Neural cell (in vitro differentiated cells): ENCODE data around the gene STAC2. TPM values are rescaled to one million over a fixed set of nuclear protein-coding genes. Genes with fewer than 3 reads are reported as not detected.

Experiments
- H2AFZ ChIP-seq: fragments of 200-600, 300-800 bp; sonication (generic), shearing (Covaris generic); 2 replicates; pipeline ENCODE4 v1.6.0; 2014; ENCODE audit warnings: low read depth, mild to moderate bottlenecking, antibody characterized with exemption, low read length, moderate library complexity
- H3F3A ChIP-seq: fragments of 200-600 bp; shearing (Covaris generic); 2 replicates; pipeline ENCODE4 v1.6.1; 2016; ENCODE audit warnings: mild to moderate bottlenecking, moderate library complexity, mixed read lengths, antibody characterized with exemption, low read length; ENCODE audit not compliant: insufficient read depth, poor library complexity, severe bottlenecking
- H3K27ac ChIP-seq: fragments of 200-600, 300-800 bp; sonication (generic), shearing (Covaris generic); 2 replicates; pipeline ENCODE4 v1.5.1; 2014; ENCODE audit warnings: mild to moderate bottlenecking, low read length, moderate library complexity
- H3K27me3 ChIP-seq: fragments of 300-800, 200-600 bp; sonication (generic), shearing (Covaris generic); 2 replicates; pipeline ENCODE4 v1.6.0; 2014; ENCODE audit warnings: mild to moderate bottlenecking, low read depth, low read length, moderate library complexity; ENCODE audit not compliant: insufficient read depth
- H3K36me3 ChIP-seq: fragments of 300-800, 200-600 bp; sonication (generic), shearing (Covaris generic); 2 replicates; pipeline ENCODE4 v1.5.1; 2014; ENCODE audit warnings: mild to moderate bottlenecking, antibody characterized with exemption, low read length, moderate library complexity; ENCODE audit not compliant: insufficient read depth
- H3K4me2 ChIP-seq: fragments of 300-800, 200-600 bp; sonication (generic), shearing (Covaris generic); 2 replicates; pipeline ENCODE4 v1.6.0; 2014; ENCODE audit warnings: mild to moderate bottlenecking, low read length
- H3K4me3 ChIP-seq: fragments of 300-800, 200-600 bp; sonication (generic), shearing (Covaris generic); 2 replicates; pipeline ENCODE4 v1.5.1; 2014; ENCODE audit warnings: mild to moderate bottlenecking, low read length, moderate library complexity
- H3K79me2 ChIP-seq: fragments of 200-600 bp; shearing (Covaris generic); replicated peaks from 2 replicates; pipeline ENCODE4 v1.6.0; 2014; ENCODE audit warnings: mild to moderate bottlenecking, low read length, moderate library complexity; ENCODE audit not compliant: insufficient read depth
- H3K9ac ChIP-seq: fragments of 300-800, 200-600 bp; sonication (generic), shearing (Covaris generic); 2 replicates; pipeline ENCODE4 v1.6.1; 2016; ENCODE audit warnings: mild to moderate bottlenecking, low read length, mixed read lengths
- H3K9me2 ChIP-seq: fragments of 200-600 bp; shearing (Covaris generic); 2 replicates; pipeline ENCODE4 v1.6.1; 2016; ENCODE audit warnings: mild to moderate bottlenecking, low read length, mixed read lengths; ENCODE audit not compliant: insufficient read depth
- H3K9me3 ChIP-seq: fragments of 200-600, 300-800 bp; sonication (generic), shearing (Covaris generic); 2 replicates; pipeline ENCODE4 v1.6.1; 2016; ENCODE audit warnings: mild to moderate bottlenecking, mixed run types, low read length, moderate library complexity, mixed read lengths
- H4K20me1 ChIP-seq: fragments of 200-600 bp; shearing (Covaris generic); 2 replicates; pipeline ENCODE4 v1.6.1; 2016; ENCODE audit warnings: mild to moderate bottlenecking, mixed run types; ENCODE audit not compliant: insufficient read depth
- CTCF ChIP-seq: fragments of 450-650 bp; IDR thresholded peaks from 2 replicates; pipeline ENCODE4 v1.5.1; 2014; ENCODE audit warnings: antibody characterized with exemption, mild to moderate bottlenecking, moderate library complexity; ENCODE audit not compliant: poor library complexity, severe bottlenecking
- EP300 ChIP-seq: fragments of 450-650 bp; conservative IDR thresholded peaks from 2 replicates; pipeline ENCODE4 v1.6.1; 2014; ENCODE audit warnings: antibody characterized with exemption, mild to moderate bottlenecking, moderate library complexity; ENCODE audit not compliant: poor library complexity, severe bottlenecking
- EZH2 ChIP-seq: fragments of 200-600, 300-800 bp; shearing (Covaris generic), sonication (generic); IDR thresholded peaks from 2 replicates; pipeline ENCODE4 v1.6.1; 2014; ENCODE audit warnings: antibody characterized with exemption, low read length, borderline replicate concordance, mild to moderate bottlenecking; ENCODE audit not compliant: insufficient read depth, poor library complexity, severe bottlenecking
- MXI1 ChIP-seq: fragments of 450-650 bp; conservative IDR thresholded peaks from 2 replicates; pipeline ENCODE4 v1.6.1; 2014; ENCODE audit warnings: antibody characterized with exemption, mild to moderate bottlenecking; ENCODE audit not compliant: poor library complexity, severe bottlenecking
- POLR2AphosphoS5 ChIP-seq: IDR thresholded peaks from 2 replicates; pipeline ENCODE4 v1.6.1; 2012
- RAD21 ChIP-seq: fragments of 450-650 bp; conservative IDR thresholded peaks from 2 replicates; pipeline ENCODE4 v1.6.1; 2014; ENCODE audit warnings: antibody characterized with exemption, mild to moderate bottlenecking, moderate library complexity
- SMC3 ChIP-seq: fragments of 450-650 bp; conservative IDR thresholded peaks from 2 replicates; pipeline ENCODE4 v1.6.1; 2014; ENCODE audit warnings: antibody characterized with exemption, mild to moderate bottlenecking, moderate library complexity; ENCODE audit not compliant: poor library complexity
- TAF1 ChIP-seq: IDR thresholded peaks from 2 replicates; pipeline ENCODE4 v1.6.1; 2012; ENCODE audit warnings: low read depth
- polyA plus RNA-seq: library from polyadenylated mRNA; depleted of rRNA; stranded (reverse); fragments of >200 nt; gene quantifications from 2 replicates; pipeline ENCODE4 v1.2.3, GENCODE V29; 2014
- TF ChIP-seq, protein P1 (sequence below): IDR thresholded peaks from 2 replicates; pipeline ENCODE4 v1.6.1; 2012; ENCODE audit warnings: borderline replicate concordance

STAC2 gene
- polyA plus RNA-seq, 1 donor from 2014 or later: not detected

DNA sequence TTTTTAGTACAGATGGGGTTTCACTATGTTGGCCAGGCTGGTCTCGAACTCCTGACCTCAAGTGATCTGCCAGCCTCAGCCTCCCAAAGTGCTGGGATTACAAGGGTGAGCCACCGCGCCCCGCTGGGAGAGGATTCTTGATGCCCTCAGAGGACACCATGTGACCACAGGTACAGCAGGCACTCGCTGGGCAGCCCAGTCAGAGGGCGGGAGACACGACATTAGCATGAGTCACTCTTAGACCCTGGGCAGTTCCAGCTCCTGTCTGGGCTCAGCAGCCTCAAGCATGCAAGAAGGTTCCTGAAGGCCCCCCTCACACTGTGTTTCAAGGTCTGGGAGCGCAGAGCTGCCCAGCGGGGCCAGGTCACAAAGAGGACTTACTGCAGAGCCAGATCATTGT, 11.9 kb downstream of the STAC2 start:
- H3K79me2 ChIP-seq: no peaks in the 10 kb centered on the region
- no peaks in the 10 kb centered on the region for H4K20me1 ChIP-seq
- no peak overlapping the region for H3K9ac ChIP-seq
- no peaks in the 10 kb centered on the region for H3K9me3 ChIP-seq
- no peaks in the 10 kb centered on the region for H3K9me2 ChIP-seq
- H3F3A ChIP-seq: no peaks in the 10 kb centered on the region
- H2AFZ ChIP-seq: no peak overlapping the region
- H3K36me3 ChIP-seq: no peaks in the 10 kb centered on the region
- no peak overlapping the region for H3K4me3 ChIP-seq
- H3K27me3 ChIP-seq: peaks cover 13% of the 10 kb centered on the region
- no peak overlapping the region for H3K27ac ChIP-seq
- no peak for TF ChIP-seq SMC3
- no peak for TF ChIP-seq EP300
- TF ChIP-seq MXI1: no peak
- no peak for TF ChIP-seq CTCF
- H3K4me2 ChIP-seq: no peak overlapping the region

GRCh38 chr17:39212841-39213480, 12.8 kb downstream of the STAC2 start:
- Histone ChIP-seq H3K4me2 (no peak overlapping the region), H4K20me1 (no peaks in the 10 kb centered on the region), H3K27ac (no peak overlapping the region), H3K27me3 (peaks cover 10% of the 10 kb centered on the region), H3K4me3 (no peak overlapping the region), H3K9ac (no peak overlapping the region), H3K9me3 (no peaks in the 10 kb centered on the region), H3K9me2 (no peaks in the 10 kb centered on the region), H3K36me3 (no peaks in the 10 kb centered on the region), H3K79me2 (no peaks in the 10 kb centered on the region), H2AFZ (no peak overlapping the region), H3F3A (no peaks in the 10 kb centered on the region)
- TF ChIP-seq EP300: no peak
- TF ChIP-seq SMC3: no peak
- TF ChIP-seq, protein P1, sequence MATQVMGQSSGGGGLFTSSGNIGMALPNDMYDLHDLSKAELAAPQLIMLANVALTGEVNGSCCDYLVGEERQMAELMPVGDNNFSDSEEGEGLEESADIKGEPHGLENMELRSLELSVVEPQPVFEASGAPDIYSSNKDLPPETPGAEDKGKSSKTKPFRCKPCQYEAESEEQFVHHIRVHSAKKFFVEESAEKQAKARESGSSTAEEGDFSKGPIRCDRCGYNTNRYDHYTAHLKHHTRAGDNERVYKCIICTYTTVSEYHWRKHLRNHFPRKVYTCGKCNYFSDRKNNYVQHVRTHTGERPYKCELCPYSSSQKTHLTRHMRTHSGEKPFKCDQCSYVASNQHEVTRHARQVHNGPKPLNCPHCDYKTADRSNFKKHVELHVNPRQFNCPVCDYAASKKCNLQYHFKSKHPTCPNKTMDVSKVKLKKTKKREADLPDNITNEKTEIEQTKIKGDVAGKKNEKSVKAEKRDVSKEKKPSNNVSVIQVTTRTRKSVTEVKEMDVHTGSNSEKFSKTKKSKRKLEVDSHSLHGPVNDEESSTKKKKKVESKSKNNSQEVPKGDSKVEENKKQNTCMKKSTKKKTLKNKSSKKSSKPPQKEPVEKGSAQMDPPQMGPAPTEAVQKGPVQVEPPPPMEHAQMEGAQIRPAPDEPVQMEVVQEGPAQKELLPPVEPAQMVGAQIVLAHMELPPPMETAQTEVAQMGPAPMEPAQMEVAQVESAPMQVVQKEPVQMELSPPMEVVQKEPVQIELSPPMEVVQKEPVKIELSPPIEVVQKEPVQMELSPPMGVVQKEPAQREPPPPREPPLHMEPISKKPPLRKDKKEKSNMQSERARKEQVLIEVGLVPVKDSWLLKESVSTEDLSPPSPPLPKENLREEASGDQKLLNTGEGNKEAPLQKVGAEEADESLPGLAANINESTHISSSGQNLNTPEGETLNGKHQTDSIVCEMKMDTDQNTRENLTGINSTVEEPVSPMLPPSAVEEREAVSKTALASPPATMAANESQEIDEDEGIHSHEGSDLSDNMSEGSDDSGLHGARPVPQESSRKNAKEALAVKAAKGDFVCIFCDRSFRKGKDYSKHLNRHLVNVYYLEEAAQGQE: no peak
- TF ChIP-seq RAD21: no peak
- TF ChIP-seq EZH2: no peak
- TF ChIP-seq MXI1: no peak
- no peak for TF ChIP-seq POLR2AphosphoS5
- TF ChIP-seq CTCF: no peak
- no peak for TF ChIP-seq TAF1
